Fibroblast of skin of right quadriceps (primary cell): ENCODE data around the gene SEC24B.
"Not testable (repeated sequence)": the region's sequence is repeated elsewhere in the genome, so short reads cannot be mapped to it uniquely, and the experiment has no call there.

Experiments used
- DNase-seq: peaks from one replicate; pipeline ENCODE4 v3.0.0-alpha.2; 2013

The SEC24B gene

GRCh38 chr4:109511414-109511813, 77.8 kb downstream of the SEC24B start:
- DNase-seq = no peak

GRCh38 chr4:109513368-109513767, 79.8 kb downstream of the SEC24B start:
- not testable (repeated sequence) for DNase-seq

- no peak for DNase-seq
These were observed 98.6 kb downstream of the SEC24B start for GRCh38 chr4:109532182-109532581.

- no peak for DNase-seq
These were observed 111.8 kb downstream of the SEC24B start for GRCh38 chr4:109545401-109545800.

- no peak for DNase-seq
These were observed 113.8 kb downstream of the SEC24B start for GRCh38 chr4:109547394-109547793.

GRCh38 chr4:109548655-109549054, 115.0 kb downstream of the SEC24B start:
- peak; percentile 85 for DNase-seq

GRCh38 chr4:109552237-109552636, 118.6 kb downstream of the SEC24B start:
- DNase-seq = no peak

GRCh38 chr4:109553130-109553529, 119.5 kb downstream of the SEC24B start:
- DNase-seq = no peak

GRCh38 chr4:109554971-109555370, 121.4 kb downstream of the SEC24B start:
- DNase-seq = peak; percentile 7

GRCh38 chr4:109557433-109557832, 123.8 kb downstream of the SEC24B start:
- no peak for DNase-seq

GRCh38 chr4:109558095-109558494, 124.5 kb downstream of the SEC24B start:
- DNase-seq = not testable (repeated sequence)

GRCh38 chr4:109559625-109559982, 126.0 kb downstream of the SEC24B start:
- no peak for DNase-seq

- peak; percentile 88 for DNase-seq
These were observed 126.5 kb downstream of the SEC24B start, which contains the start of gene MCUB for GRCh38 chr4:109559983-109560686. Gene MCUB (plus strand): TSS chr4:109560246. CDS start chr4:109560338, 92 bp downstream.

GRCh38 chr4:109560687-109561461, 127.3 kb downstream of the SEC24B start:
- peak; percentile 68 for DNase-seq

- DNase-seq = no peak
These were observed 129.0 kb downstream of the SEC24B start for GRCh38 chr4:109562457-109563239.

- no peak for DNase-seq
These were observed 137.9 kb downstream of the SEC24B start for GRCh38 chr4:109571494-109571893.

- no peak for DNase-seq
These were observed 138.5 kb downstream of the SEC24B start for GRCh38 chr4:109572154-109572553.

- DNase-seq = no peak
These were observed 140.8 kb downstream of the SEC24B start for GRCh38 chr4:109574443-109574850.

GRCh38 chr4:109574931-109575804, 141.6 kb downstream of the SEC24B start:
- DNase-seq = no peak

GRCh38 chr4:109576462-109576861, 142.8 kb downstream of the SEC24B start:
- peak; percentile 17 for DNase-seq

- no peak for DNase-seq
These were observed 145.2 kb downstream of the SEC24B start for GRCh38 chr4:109578846-109579245.

GRCh38 chr4:109579997-109580396, 146.4 kb downstream of the SEC24B start:
- not testable (repeated sequence) for DNase-seq
